Activated T-cell treated with anti-CD3 and anti-CD28 coated beads for 1 hour (primary cell): ENCODE measurements around the gene RAPGEF4.

Source experiments
- DNase-seq: peaks from one replicate; pipeline ENCODE4 v3.0.0-alpha.2; 2020; ENCODE audit warnings: low read depth

RAPGEF4 gene

DNA sequence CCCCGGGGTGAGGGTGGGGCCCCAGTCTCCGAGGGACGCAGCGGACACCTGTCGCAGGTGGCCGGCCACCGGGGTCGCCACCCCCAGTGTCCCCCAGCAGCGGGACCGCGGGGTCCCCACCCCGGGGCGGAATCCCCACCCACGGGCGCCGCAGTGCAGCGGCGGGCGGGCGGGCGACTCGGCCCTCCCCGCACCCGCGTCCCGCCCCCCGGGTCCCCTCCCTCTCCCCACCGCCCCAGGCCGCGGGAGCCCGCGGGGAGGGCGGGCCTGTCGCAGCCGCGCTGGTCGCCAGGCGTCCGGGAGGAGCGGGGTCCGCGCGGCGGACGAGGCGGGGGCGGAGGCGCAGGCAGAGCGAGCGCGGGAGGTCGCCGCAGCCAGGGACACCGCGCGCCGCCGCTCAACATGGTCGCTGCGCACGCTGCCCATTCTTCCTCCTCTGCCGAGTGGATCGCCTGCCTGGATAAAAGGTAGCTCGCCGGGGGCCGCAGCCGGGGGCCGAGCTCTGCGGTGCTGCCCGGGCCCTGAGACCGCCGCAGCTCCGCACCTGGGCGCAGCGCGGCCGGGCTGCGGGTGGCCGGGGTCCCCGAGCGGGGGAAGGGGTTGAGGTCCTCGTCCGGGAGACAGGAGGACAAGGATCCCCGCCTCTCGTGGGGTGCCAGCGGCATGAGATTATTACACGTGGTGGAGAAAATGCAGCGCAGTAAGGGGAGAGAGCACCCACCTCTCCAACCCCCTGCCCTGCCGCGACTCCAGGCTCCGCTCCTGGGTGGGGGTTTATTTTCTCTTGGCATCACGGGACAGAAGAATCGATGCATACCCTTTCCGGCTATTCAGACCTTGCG lies at the start of gene RAPGEF4:
Gene RAPGEF4, plus strand, starts transcription at position 264 of the 842 bp plus-strand sequence. Its CDS starts 139 bp downstream, at position 403.
- DNase-seq, result no peak

DNA sequence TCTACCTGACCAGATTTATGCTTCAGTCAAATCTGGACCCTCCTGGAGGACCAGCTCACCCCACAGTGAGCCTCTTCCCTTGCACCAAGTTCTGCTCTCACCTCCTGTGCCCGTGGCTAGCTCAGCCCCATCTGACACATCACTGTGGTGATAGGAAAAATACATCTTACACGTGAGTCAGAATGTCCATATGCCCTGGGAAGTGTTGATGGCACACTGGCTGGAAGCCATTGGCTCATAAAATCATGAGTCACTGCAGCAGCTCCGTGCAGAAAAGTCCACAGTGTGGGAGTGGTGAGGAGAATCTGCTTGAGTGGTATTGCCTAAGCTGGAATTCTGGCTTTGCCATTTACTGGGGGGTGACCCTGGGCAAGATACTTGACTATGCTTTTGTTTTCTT lies 42.6 kb upstream of the RAPGEF4 start:
- no peak for DNase-seq

DNA sequence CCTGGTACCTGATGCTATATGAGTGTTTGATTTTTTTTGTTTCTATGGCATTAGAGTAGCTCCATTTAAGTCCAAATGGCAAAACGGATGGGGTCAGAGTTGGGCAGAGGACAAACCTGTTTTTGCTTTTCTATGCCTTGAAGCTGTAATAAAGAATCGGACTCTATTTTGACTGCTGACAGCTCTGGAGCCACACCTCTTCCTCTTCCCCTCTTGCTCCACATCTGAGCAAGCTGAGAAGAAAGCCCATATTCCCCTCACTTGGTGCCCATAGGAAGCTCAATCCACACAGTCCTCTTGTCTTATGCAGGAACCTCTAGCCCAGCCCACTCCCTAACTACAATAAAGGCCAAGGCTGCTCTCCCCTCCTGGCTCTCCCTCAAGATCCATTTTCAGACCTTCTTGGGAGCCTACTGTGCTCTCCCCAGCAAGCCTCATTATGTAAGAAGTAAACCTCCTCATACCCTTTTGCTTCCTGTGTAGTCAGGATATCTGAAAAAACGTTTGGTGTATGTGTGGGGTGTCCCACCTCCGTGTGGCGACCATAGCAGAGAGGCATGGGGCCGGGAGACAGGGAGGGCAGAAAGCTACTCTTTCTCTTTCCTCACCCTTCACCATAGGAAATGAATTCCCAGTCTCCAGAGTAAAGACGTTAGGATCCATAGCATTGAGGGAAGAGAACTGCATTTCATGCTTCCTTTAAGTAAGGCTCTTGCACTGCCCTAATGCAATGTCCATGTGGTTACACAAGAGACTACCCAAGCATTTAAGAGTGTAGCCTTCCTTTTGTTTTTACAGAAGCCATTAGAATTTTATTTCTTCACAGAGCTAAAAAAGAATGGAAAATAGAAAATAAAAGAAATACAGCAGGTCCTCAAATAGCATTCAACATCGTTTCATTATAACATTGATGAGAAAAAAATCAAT lies 41.9 kb upstream of the RAPGEF4 start:
- DNase-seq, result no peak

DNA sequence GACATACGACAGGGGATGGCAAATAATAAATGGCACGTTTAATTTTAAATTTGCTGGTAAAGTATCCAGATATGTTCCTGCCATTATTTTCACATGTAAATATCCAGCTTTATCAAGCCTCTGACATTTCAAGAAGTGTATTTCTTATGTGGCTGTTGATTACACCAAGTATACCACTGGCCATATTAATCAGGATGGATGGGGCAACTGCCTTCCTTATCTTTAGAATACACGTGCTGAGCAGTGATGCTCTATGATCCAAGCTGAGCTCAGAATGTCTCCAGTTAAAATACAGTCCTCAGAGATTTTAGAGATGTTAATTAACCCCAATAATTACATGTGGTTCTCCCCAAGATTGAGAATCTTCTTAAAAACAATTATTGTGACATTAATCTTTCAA lies 38.3 kb upstream of the RAPGEF4 start:
- DNase-seq, result no peak

DNA sequence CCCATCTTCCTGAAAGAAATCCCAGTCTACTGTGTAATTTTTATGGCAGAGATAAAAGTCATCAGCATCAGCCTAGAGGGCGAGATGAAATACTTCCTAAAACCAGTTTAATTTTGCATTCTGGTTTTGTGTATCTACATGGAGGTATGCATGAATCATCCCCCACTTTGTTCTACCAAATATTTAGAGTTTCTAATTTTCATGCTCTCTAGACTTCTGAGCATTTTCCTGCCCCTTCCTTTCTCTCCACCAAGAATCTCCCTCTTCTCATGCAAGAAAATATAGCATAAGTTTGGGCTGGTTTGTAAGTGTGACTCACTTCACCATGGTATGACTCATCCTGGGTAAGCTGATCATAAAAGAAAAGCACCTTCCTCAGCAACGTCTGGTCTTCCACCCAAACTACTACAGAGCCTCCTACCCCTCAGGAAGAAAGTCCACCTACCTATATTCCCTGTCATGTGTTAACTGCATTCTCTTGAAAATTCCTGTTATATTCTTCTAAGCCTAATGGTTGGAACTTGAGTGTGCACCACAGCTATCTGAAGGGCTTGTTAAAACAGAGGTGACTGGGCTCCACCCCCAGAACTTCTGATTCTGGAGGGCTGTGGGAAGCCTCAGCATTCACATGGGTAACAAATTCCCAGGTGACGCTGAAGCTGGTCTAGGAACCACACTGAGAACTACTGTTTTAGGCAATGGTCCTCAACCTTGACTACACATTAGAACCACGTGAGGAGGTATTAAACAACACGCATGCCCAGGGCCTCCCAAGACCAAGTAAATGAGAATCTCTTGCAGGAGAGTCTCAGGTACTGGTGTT lies 37.4 kb upstream of the RAPGEF4 start:
- no peak for DNase-seq

DNA sequence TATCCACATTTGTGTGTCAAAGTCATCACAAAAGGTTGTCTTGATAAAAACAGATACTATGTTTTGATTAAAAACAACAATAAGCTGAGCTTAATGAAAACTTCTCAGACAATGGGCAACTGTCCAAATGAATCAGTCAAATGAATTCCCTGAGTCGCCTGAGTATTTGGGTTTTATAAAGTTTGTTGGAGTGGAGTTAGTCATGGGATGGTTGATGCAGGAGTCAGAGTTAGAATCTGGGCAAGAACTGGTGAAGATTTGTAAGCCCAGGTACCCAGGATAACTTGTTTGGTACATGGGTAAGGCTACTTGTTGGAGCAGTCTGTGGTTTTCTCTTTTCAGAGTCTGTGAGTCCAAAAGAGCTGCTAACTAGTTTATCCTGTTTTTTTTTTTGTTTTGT lies 34.4 kb upstream of the RAPGEF4 start:
- DNase-seq, result no peak

DNA sequence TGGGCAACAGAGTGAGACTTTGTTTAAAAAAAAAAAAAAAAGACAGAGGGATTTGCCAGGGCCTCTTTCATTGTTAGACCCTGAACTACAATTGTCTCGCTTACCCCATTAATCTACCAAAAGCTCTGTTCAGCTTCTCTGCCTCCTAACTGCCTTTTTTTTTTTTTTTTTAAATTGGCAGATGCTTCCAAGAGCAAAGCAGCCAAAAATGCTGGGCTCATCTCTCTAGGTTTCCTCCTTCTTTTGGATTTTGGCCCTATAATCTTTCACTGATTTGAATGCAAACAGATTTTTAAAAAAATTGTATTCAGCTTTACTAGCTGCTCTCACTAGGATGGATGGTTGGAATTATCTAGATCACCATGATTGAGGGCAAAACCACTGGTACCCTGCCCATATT lies 33.2 kb upstream of the RAPGEF4 start:
- DNase-seq, result no peak

DNA sequence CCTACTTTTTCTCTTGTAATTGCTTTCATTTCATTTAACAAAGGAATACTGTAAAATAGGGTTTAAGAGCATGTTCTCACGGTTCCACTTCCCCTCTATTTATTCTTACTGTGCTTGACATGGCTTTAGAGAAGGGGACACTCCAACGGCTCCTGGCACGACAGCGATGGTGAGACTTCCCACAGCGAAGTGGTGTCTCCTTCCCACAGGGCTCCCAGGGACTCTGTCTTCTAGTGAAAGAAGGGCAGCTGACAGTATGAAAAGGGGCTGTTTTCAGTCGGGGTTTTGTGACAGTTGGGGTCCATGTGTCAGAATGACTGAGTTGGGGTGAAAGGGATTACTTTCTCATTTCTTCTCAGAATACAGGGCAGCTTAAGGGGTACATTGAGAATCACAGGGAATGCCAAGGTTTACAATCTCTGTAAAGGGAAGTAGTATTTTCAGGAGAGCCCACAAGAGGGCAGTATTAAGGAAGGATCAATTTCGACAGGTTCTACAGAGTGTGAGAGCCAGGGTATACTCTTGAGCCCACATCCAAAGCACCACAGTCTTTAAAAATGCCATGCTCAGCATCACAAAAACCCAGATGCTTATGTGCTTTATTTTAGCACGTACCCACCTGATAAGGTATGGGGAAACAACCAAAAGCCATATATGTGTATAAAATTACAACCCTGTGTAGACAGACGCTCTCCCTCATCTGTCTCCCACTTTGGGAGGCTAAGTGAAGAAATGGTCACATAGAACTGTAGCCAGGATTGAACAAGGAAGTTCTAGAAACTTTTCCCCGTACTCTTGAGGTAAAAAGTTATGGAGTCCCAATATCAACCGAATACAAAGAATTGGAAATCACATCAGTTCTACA lies 31.3 kb upstream of the RAPGEF4 start:
- no peak for DNase-seq

DNA sequence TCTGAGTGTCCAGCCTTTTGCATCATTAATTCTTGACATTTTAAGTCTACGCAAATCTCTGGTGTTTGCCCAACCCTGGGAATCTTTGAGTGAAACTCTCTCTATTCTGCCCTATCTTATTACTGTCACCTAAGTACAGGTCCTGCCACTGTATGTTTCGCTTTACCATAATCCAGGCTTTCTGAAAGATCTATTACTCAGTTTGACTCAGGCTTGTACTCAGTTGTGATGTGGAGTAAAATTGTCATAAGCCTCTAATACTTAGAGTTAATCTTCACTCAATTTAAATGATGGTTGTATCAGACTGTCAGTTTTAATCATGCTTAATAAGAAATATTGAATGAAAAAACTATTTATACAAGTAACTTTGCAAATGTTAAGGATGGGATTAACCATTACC lies 30.3 kb upstream of the RAPGEF4 start:
- no peak for DNase-seq

DNA sequence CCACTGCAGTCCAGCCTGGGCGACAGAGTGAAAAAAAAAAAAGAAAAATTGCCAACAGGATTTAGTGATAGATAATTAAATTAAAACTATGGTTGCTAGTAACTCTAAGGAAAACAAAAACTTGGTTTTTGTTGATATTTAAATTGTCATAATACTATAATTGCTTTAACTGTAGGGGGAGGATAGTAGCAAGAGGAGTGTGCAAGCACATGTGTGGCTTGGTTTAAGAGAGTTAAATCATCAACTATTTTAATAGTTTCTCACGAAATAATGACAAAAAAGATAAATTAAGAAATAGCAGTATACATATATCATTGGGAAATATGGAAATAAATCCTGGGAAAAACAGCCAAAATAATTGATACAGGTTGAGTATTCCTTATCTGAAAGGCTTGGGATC lies 27.4 kb upstream of the RAPGEF4 start:
- DNase-seq, result no peak

DNA sequence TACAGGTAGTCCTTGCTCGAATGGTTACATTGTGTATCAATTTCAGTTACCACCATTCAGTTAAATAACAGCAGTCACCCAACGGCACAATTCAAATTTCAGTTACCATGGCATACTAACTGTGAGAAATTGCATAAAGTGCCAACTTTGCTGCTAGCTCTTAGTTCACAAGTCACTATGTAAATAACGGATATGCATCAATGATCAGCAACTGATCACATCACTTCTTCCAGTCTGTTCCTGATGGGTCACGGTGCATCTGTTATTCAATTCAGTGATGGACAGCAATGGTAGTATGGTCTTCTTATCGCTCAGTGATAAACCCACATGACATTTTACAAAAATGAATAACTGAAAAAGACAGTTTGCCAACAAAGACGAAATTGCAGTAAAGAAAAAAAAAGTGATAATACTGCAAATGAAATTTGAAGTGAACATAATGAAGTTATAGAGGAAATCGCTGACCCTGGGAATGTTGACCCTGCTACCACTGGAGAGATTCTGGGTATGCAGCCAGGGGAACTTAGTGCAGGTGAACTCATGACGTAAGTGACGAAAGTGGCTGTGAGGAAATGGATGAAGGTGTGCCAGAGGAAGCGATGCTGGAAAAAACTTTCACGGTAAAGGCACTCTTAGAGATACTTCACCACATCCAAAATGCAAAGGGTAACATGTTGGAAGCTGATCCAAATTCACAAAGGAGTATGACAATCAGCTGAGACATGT lies 25.9 kb upstream of the RAPGEF4 start:
- no peak for DNase-seq

DNA sequence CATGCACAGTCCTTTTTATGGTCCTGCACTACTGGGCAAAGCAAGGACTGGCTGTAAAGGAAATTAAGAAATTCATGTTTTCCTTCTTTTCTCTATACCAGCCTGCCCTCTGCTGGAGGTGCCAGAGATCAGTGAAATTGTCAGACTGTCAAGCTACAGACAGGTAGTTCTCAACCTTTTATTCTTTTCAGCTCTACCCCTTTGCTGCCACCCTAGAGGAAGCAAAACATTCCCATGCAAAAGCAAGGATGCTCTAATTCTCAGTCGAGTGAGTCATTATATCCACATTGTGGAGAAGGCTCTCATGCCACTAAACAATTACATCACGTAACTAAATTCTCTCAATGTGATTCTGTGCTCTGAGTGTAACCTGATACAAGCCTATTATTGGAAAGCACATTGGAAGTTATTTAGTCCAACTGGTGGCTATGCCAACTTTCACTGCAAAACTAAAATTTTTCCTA lies 25.0 kb upstream of the RAPGEF4 start:
- DNase-seq, result peak; percentile 24

DNA sequence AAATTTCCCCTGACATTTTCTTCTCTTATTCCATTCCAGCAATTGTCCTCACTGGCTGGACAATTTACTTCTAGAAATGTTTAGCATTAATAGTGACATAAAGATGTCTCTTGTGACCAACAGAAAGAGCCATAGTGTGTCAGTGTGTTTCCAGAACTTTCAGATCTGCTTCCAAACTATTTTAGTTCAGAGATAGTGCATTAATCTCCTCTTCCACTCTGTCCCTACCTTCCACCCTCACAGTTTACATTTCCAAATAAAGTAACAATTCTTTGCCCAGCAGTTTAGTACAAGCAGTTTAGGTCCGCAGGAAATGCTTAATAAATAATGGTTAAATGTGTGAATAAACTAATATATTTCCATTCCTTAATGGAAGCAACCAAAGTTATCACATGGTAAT lies 24.5 kb upstream of the RAPGEF4 start:
- no peak for DNase-seq

DNA sequence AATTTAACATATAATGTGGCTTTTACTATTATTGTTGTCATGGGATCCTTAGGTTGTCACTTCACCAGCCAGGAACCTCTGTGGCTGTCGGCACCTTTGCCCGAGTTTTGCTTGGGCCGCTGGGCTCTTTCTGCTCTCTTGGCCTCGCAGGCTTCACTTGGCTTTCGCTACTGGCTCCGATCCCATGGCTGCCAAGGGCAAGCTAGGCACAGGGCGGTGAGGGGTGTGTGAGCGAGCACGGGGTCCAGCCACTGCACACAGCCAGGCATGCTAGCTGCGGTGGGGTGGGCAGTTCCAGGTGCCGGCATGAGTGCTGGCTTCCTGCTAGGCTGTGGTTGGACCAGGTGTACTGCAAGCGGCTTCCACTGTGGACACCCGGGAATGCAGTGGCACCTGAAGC lies 23.4 kb upstream of the RAPGEF4 start:
- DNase-seq, result no peak

DNA sequence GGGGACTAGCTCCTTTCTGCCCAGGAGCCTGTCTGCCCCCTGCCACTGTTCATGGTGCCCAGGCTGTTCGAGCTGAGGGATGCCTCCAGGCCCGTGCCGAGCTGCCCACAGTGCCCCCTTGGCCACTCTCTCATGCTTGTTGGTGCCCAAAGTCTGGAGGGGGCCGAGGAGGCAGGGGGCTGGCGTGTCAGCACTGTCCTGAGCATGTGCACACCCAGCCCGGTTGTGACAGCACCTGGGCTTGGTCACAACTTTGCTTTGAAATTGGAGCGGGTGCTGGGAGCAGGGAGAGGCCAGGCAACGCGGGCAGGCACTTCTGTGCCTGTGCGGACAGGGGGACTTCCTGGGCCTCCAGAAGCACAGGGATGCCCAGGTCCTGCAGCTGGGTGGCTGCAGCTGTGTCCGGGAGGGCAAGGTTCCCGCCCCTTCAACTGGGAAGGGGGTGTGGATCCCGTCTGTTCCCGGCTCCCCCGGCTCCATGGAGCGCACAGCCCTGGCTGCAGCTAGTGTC lies 22.2 kb upstream of the RAPGEF4 start:
- no peak for DNase-seq

DNA sequence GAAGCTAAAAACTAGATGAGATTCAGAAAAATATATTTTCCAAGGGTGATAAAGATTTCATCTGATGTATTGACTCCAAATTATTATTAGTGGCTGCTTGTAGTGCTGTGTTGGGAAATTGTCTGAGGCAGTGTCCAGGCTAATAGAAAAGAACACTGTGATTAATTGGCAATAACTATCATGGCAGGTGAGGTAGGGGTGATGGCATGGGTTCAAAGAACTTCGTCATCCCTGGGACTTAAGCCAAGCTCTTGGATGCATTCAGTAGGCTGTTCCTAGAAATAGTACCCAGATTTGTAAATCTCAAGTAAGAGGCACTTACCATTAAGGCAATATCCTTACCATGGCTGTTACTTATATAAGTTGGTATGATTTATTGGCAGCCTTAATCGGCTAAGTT lies 13.2 kb upstream of the RAPGEF4 start:
- no peak for DNase-seq

DNA sequence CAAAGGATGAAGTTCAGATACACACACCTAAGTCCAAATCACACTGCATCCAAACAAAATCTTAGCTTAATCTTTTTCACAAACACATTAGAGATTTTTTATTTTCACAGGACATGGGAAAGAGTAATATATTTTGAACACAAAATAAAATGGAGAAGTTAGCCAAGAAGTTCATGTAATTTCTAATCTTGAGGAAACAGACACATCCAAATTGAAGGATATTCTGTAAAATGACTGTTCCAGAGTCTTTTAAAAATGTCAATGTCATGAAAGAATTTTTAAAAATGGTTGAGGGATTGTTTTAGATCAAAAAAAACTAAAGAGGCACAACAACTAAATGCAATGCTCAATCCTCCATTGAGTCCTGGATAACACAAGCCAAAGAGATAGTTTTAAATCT lies 12.4 kb upstream of the RAPGEF4 start:
- no peak for DNase-seq

DNA sequence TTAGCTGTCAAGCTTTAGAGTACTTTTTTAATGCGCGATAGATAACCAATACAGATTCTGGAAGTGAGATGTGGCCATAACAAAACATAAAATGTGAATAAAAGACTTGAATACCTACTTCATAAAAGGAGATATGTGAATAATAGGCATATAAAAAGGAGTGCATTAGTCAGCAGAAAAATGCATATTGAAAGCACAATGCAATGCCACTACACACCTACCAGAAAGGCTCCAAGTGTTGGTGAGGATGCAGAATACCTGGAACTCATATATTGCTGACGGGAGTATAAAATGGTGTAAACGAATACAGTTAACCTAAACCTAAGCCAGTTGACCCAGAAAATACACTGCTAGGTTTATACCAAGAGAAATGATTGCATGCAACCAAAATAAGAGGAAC lies 10.9 kb upstream of the RAPGEF4 start:
- DNase-seq, result no peak

DNA sequence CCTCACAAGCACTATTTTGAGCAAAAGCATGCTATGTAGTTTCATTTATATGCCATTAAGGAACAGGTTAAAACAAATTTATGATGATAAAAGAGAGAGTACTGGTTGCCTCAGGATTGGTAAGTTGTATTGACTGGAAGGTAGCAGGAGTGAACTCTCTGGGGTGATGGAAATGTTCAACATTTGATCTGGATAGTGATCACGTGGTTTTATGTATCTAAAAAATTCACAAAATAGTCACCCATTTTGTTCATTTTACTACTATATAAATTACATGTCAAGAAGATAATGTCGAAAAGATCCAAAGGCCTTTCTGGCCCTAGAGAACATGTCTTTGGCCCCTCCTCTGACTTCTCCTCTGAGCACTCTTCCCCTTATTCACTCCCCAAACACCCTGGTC lies 10.4 kb upstream of the RAPGEF4 start:
- DNase-seq, result no peak

DNA sequence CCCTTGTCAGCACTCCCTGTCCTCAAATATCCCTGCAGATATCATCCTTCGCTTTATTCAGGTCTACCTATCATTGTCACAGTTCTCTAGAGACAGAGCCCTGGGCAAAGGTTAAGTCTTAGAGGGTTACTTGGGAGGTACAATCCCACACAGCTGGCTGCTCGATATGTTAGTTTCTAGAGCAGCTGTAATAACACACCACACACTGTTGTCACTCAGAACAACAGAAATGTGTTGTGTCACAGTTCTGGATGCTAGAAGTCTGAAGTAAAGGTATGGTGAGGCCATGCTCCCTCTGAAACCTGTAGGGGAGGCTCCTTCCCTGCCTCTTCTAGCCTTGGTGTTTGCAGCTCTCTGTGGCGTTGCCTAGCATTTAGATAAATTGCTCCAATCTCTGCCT lies 9.9 kb upstream of the RAPGEF4 start:
- no peak for DNase-seq
